Endothelial cell of umbilical vein (primary cell): ENCODE data around the gene BTC. TPM values are rescaled to one million over a fixed set of nuclear protein-coding genes. Genes with fewer than 3 reads are reported as not detected.

Experiments used
- BruUV-seq: library from RNA; stranded (reverse); fragments of 400-500 nt; replicated peaks from 2 replicates; lab custom pipeline; 2021; lab: Mats Ljungman, UMichigan
- CTCF ChIA-PET: fragments of 300-600, 350-600 bp; sonication (Branson Sonifier 250); formaldehyde crosslinking; loops from one replicate; lab custom pipeline; 2021; ENCODE audit warnings: antibody characterized with exemption, inconsistent platforms; lab: Charles Lee
- POLR2A ChIA-PET: fragments of 300-600, 350-600 bp; sonication (Branson Sonifier 250); formaldehyde crosslinking; loops from one replicate; lab custom pipeline; 2021; ENCODE audit warnings: antibody characterized with exemption, inconsistent platforms; lab: Charles Lee
- DNase-seq: peaks from one replicate; pipeline ENCODE4 v3.0.0-alpha.2; 2011; ENCODE audit warnings: low read depth, low spot score
- FAIRE-seq: peaks from 2 replicates; lab custom pipeline; 2011; peaks lifted over from hg19 to GRCh38; lab: Jason Lieb, UNC
- H2AFZ ChIP-seq: 2 replicates; pipeline ENCODE4 v1.6.0; 2012; ENCODE audit warnings: low read depth, low read length, control low read depth, inconsistent platforms
- H3K27ac ChIP-seq: 2 replicates; pipeline ENCODE4 v1.5.1; 2011; ENCODE audit warnings: low read depth, mild to moderate bottlenecking, control low read depth, low read length, moderate library complexity; ENCODE audit not compliant: insufficient read depth
- H3K27me3 ChIP-seq, 2 experiments: 2 replicates each; pipeline versions ENCODE4 v1.6.0 to v1.6.1; 2011; ENCODE audit warnings: low read length in 2 of 2, mixed read lengths in 1 of 2; ENCODE audit not compliant: control insufficient read depth in 2 of 2, insufficient read depth in 2 of 2
- H3K36me3 ChIP-seq, 2 experiments: 2 replicates in 1 of 2; 3 replicates in 1 of 2; pipeline ENCODE4 v1.5.1; 2011; ENCODE audit warnings: low read length in 2 of 2, mild to moderate bottlenecking in 1 of 2, moderate library complexity in 1 of 2; ENCODE audit not compliant: control insufficient read depth in 2 of 2, insufficient read depth in 2 of 2; ENCODE audit errors: extremely low read depth in 1 of 2
- H3K4me1 ChIP-seq: 3 replicates; pipeline ENCODE4 v1.5.1; 2011; ENCODE audit warnings: mild to moderate bottlenecking, low read length; ENCODE audit not compliant: control insufficient read depth, insufficient read depth; ENCODE audit errors: extremely low read depth
- H3K4me2 ChIP-seq: 2 replicates; pipeline ENCODE4 v1.6.1; 2011; ENCODE audit warnings: low read length, control low read depth, mixed read lengths; ENCODE audit not compliant: insufficient read depth
- H3K4me3 ChIP-seq, 3 experiments: fragments of 200-600 bp in 1 of 3; sonication (generic), shearing (Covaris generic) in 1 of 3; replicated peaks in 1 of 3; 2 replicates each; pipeline ENCODE4 v1.5.1; 2011 to 2016; ENCODE audit warnings: control low read depth in 3 of 3, low read length in 3 of 3, mild to moderate bottlenecking in 2 of 3, inconsistent platforms in 1 of 3, low read depth in 1 of 3, moderate library complexity in 1 of 3; ENCODE audit not compliant: insufficient read depth in 1 of 3
- H3K79me2 ChIP-seq: 2 replicates; pipeline ENCODE4 v1.6.0; 2012; ENCODE audit warnings: low read length, inconsistent platforms; ENCODE audit not compliant: control insufficient read depth, insufficient read depth
- H3K9ac ChIP-seq: replicated peaks from 2 replicates; pipeline ENCODE3; 2011; ENCODE audit warnings: low read length, control low read depth; ENCODE audit not compliant: insufficient read depth; ENCODE audit errors: extremely low read depth
- H3K9me1 ChIP-seq: replicated peaks from 3 replicates; pipeline ENCODE4 v1.6.0; 2011; ENCODE audit warnings: mild to moderate bottlenecking, low read length; ENCODE audit not compliant: control insufficient read depth, insufficient read depth; ENCODE audit errors: extremely low read depth
- H3K9me3 ChIP-seq: replicated peaks from 2 replicates; pipeline ENCODE4 v1.5.1; 2012; ENCODE audit warnings: low read length, inconsistent platforms; ENCODE audit not compliant: control insufficient read depth, insufficient read depth
- H4K20me1 ChIP-seq: replicated peaks from 2 replicates; pipeline ENCODE3; 2011; ENCODE audit warnings: mild to moderate bottlenecking, low read length; ENCODE audit not compliant: control insufficient read depth, insufficient read depth; ENCODE audit errors: extremely low read depth
- CTCF ChIP-seq, 2 donors: IDR thresholded peaks; 1 replicate in 1 of 2; 2 replicates in 1 of 2; pipeline ENCODE4 v1.5.1; 2011; ENCODE audit warnings: low read length in 2 of 2, mild to moderate bottlenecking in 2 of 2, moderate library complexity in 2 of 2, control low read depth in 1 of 2, inconsistent platforms in 1 of 2, low read depth in 1 of 2; ENCODE audit not compliant: insufficient read depth in 1 of 2; ENCODE audit errors: extremely low read depth in 1 of 2
- EZH2 ChIP-seq: IDR thresholded peaks from 2 replicates; pipeline ENCODE4 v1.6.1; 2012; ENCODE audit warnings: borderline replicate concordance, low read depth, mild to moderate bottlenecking, moderate library complexity, low read length, inconsistent platforms; ENCODE audit not compliant: severe bottlenecking
- FOS ChIP-seq: IDR thresholded peaks from 2 replicates; pipeline ENCODE4 v1.6.1; 2011; ENCODE audit warnings: mild to moderate bottlenecking, low read length, moderate library complexity, borderline replicate concordance; ENCODE audit not compliant: insufficient read depth
- GATA2 ChIP-seq: IDR thresholded peaks from 2 replicates; pipeline ENCODE4 v1.7.0; 2011; ENCODE audit warnings: low read depth, mild to moderate bottlenecking, moderate library complexity, mixed read lengths, low read length; ENCODE audit not compliant: insufficient read length, insufficient read depth
- JUN ChIP-seq: IDR thresholded peaks from 2 replicates; pipeline ENCODE4 v1.6.1; 2011; ENCODE audit warnings: borderline replicate concordance, low read depth; ENCODE audit not compliant: insufficient read length, insufficient read depth
- MAX ChIP-seq: IDR thresholded peaks from 2 replicates; pipeline ENCODE4 v1.6.1; 2011; ENCODE audit not compliant: insufficient read depth, insufficient read length
- MYC ChIP-seq: IDR thresholded peaks from one replicate; pipeline ENCODE4 v1.6.1; 2011; ENCODE audit warnings: mild to moderate bottlenecking, low read depth, low read length
- POLR2A ChIP-seq: IDR thresholded peaks from 2 replicates; pipeline ENCODE4 v1.6.1; 2012; ENCODE audit warnings: low read depth, mild to moderate bottlenecking, control low read depth, low read length
- POLR2AphosphoS5 ChIP-seq: IDR thresholded peaks from 2 replicates; pipeline ENCODE4 v1.6.1; 2012; ENCODE audit warnings: low read depth, mild to moderate bottlenecking, control low read depth, low read length, moderate library complexity; ENCODE audit not compliant: insufficient read depth
- dilution Hi-C: fragments of 300-500 bp; cut with MboI; formaldehyde crosslinking; loops from one replicate; pipeline ENCODE4 v1.15.0; 2019; ENCODE audit warnings: low sequenced_read_pairs; ENCODE audit not compliant: extremely low pct_ligation_motif_present
- intact Hi-C: fragments of 100-400 bp; cut with micrococcal nuclease; formaldehyde crosslinking; loops from one replicate; pipeline ENCODE4 v1.10.0; 2022
- polyA plus RNA-seq, 4 experiments: library from polyadenylated mRNA; depleted of rRNA in 3 of 4; stranded (reverse) in 3 of 4; unstranded in 1 of 4; fragments of >200 nt; gene quantifications; 2 replicates each; pipeline versions ENCODE4 v1.2.1 to v1.2.3, GENCODE V29; 2011 to 2012; ENCODE audit warnings: missing spikeins in 1 of 4
- total RNA-seq: library from RNA; stranded (reverse); gene quantifications from 2 replicates; pipeline ENCODE4 v1.2.3, GENCODE V29; 2021

Gene BTC
- total and polyA plus RNA-seq, 2 donors (not counting 3 experiments of a cell fraction or from before 2014, with no cell fraction given) = 0.04 TPM; not detected in 1

GRCh38 chr4:74758551-74759145 lies 35.7 kb downstream of the BTC start:
- peaks cover 4 to 6% of the 10 kb centered on the region in 2 experiments for H3K27me3 ChIP-seq
- DNase-seq = no peak
- H3K4me1 ChIP-seq = no peaks in the 10 kb centered on the region
- H3K79me2 ChIP-seq = no peaks in the 10 kb centered on the region
- CTCF ChIA-PET = no interaction called here
- FAIRE-seq = no peak
- no peaks in the 10 kb centered on the region for H3K9me3 ChIP-seq
- no peaks in the 10 kb centered on the region for H3K36me3 ChIP-seq
- H3K4me2 ChIP-seq = no peak overlapping the region
- BruUV-seq = no TSS peak
- no peak overlapping the region for H3K27ac ChIP-seq
- TF ChIP-seq CTCF (IDR thresholded peaks at IDR 0.05; ENCODE audit: extremely low read depth in 1 of 2, insufficient read depth in 1 of 2, low read depth in 1 of 2, low read length in 2 of 2) (no peak), EZH2 (no peak), FOS (no peak), GATA2 (no peak), MAX (no peak), POLR2AphosphoS5 (no peak), POLR2A (no peak), JUN (no peak), MYC (no peak)
- intact Hi-C loops = no loop called here
- no peak overlapping the region for H3K9ac ChIP-seq
- H4K20me1 ChIP-seq = no peaks in the 10 kb centered on the region
- POLR2A ChIA-PET = no interaction called here
- no peak overlapping the region for H2AFZ ChIP-seq
- H3K9me1 ChIP-seq = no peaks in the 10 kb centered on the region
- H3K4me3 ChIP-seq = no peak overlapping the region
- dilution Hi-C loops = no loop called here
